Measurements from ENCODE around the gene TEX53. TPM values are rescaled to one million over a fixed set of nuclear protein-coding genes. Genes with fewer than 3 reads are reported as not detected.

The TEX53 gene
- total and polyA plus RNA-seq, 10 of the 15 experiments (the other 5 are each of a cell fraction or from before 2014, with no cell fraction given) = not detected

- TF ChIP-seq ZBTB33 (IDR thresholded peaks at IDR 0.05) (no peak), CHD2 (IDR thresholded peaks at IDR 0.05; ENCODE audit: borderline replicate concordance, low read depth, low read length) (0 out of 2 replicates have a peak, but pooled peaks have one; percentile 21), ATF7 (IDR thresholded peaks at IDR 0.05; ENCODE audit: low read depth) (0 out of 2 replicates have a peak, but pooled peaks have one; percentile 20), ZNF207 (IDR thresholded peaks at IDR 0.05; ENCODE audit: borderline replicate concordance) (no peak), CREB1 (IDR thresholded peaks at IDR 0.05; ENCODE audit: low read depth) (0 out of 2 replicates have a peak, but pooled peaks have one; percentile 11), E4F1 (IDR thresholded peaks at IDR 0.05; ENCODE audit: borderline replicate concordance, partially characterized antibody) (no peak), IKZF2 (IDR thresholded peaks at IDR 0.05) (peak; percentile 83 to 89; a peak in 3 of 4 replicates), ZSCAN29 (IDR thresholded peaks at IDR 0.05) (no peak), RFX5 (IDR thresholded peaks at IDR 0.05; ENCODE audit: low read depth, low read length) (no peak), NR2F1 (conservative IDR thresholded peaks at IDR 0.05) (peak; percentile 98), ZNF622 (IDR thresholded peaks at IDR 0.05) (no peak), CREM (IDR thresholded peaks at IDR 0.05; ENCODE audit: low read depth) (no peak; the same call in 1 of the 2 replicates)
- TF ChIP-seq, protein P1, sequence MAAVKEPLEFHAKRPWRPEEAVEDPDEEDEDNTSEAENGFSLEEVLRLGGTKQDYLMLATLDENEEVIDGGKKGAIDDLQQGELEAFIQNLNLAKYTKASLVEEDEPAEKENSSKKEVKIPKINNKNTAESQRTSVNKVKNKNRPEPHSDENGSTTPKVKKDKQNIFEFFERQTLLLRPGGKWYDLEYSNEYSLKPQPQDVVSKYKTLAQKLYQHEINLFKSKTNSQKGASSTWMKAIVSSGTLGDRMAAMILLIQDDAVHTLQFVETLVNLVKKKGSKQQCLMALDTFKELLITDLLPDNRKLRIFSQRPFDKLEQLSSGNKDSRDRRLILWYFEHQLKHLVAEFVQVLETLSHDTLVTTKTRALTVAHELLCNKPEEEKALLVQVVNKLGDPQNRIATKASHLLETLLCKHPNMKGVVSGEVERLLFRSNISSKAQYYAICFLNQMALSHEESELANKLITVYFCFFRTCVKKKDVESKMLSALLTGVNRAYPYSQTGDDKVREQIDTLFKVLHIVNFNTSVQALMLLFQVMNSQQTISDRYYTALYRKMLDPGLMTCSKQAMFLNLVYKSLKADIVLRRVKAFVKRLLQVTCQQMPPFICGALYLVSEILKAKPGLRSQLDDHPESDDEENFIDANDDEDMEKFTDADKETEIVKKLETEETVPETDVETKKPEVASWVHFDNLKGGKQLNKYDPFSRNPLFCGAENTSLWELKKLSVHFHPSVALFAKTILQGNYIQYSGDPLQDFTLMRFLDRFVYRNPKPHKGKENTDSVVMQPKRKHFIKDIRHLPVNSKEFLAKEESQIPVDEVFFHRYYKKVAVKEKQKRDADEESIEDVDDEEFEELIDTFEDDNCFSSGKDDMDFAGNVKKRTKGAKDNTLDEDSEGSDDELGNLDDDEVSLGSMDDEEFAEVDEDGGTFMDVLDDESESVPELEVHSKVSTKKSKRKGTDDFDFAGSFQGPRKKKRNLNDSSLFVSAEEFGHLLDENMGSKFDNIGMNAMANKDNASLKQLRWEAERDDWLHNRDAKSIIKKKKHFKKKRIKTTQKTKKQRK (IDR thresholded peaks at IDR 0.05; ENCODE audit: low read depth, low read length) = no peak
- TF ChIP-seq, protein P2, sequence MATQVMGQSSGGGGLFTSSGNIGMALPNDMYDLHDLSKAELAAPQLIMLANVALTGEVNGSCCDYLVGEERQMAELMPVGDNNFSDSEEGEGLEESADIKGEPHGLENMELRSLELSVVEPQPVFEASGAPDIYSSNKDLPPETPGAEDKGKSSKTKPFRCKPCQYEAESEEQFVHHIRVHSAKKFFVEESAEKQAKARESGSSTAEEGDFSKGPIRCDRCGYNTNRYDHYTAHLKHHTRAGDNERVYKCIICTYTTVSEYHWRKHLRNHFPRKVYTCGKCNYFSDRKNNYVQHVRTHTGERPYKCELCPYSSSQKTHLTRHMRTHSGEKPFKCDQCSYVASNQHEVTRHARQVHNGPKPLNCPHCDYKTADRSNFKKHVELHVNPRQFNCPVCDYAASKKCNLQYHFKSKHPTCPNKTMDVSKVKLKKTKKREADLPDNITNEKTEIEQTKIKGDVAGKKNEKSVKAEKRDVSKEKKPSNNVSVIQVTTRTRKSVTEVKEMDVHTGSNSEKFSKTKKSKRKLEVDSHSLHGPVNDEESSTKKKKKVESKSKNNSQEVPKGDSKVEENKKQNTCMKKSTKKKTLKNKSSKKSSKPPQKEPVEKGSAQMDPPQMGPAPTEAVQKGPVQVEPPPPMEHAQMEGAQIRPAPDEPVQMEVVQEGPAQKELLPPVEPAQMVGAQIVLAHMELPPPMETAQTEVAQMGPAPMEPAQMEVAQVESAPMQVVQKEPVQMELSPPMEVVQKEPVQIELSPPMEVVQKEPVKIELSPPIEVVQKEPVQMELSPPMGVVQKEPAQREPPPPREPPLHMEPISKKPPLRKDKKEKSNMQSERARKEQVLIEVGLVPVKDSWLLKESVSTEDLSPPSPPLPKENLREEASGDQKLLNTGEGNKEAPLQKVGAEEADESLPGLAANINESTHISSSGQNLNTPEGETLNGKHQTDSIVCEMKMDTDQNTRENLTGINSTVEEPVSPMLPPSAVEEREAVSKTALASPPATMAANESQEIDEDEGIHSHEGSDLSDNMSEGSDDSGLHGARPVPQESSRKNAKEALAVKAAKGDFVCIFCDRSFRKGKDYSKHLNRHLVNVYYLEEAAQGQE (IDR thresholded peaks at IDR 0.05; ENCODE audit: low read depth, low read length) = no peak
Observed at GRCh38 chr9:114616684-114617520, 40.7 kb downstream of the TEX53 start (continued).

Data from GM12878 (cell line).